ENCODE measurements around the gene FGF14. TPM values are rescaled to one million over a fixed set of nuclear protein-coding genes. Genes with fewer than 3 reads are reported as not detected.

The FGF14 gene
- total RNA-seq, 4 donors from 2014 or later = under 0.01 to 2.4 (median 0.99) TPM

DNA sequence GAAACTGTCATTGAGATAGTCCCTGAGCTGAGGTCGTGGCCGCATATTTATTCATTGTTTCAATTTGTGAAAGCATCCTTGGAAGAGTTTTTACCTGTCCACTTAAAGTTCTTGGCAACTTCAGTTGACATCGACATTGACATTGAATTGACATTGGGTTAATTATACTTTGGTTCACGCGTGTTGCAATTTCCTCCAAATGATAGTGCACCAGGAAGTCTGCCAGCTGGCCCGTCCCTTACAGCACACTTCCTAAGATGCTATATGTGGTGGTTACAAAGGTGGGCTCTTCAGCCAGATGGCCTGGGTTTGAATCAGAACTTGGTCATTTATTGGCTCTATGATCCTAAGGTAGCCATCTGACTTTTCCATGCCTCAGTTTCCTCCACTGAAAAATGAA, 176.0 kb downstream of the FGF14 start:
- Histone ChIP-seq H3K27me3 (no peaks in the 10 kb centered on the region), H3K4me1 (no peaks in the 10 kb centered on the region), H3K36me3 (no peaks in the 10 kb centered on the region), H3K9me3 (no peaks in the 10 kb centered on the region), H3K4me3 (no peak overlapping the region), H3K27ac (no peak overlapping the region)
- WGBS, 2 donors (ENCODE audit: low coverage in 1 of 2) = 73 to 90% methylated on average over 3 to 6 of the region's 6 CpGs
- in situ Hi-C loops (cut with MboI; ENCODE audit: low pct_ligation_motif_present in 1 of 4, low pct_unique_long_range_greater_than_20kb in 1 of 4, low sequenced_read_pairs in 3 of 4) (no loop called here), intact Hi-C loops (cut with DNase I; ENCODE audit: low total_unique reads) (no loop called here)
- DNase-seq = no peak
- TF ChIP-seq POLR2A (IDR thresholded peaks at IDR 0.05) (no peak), POLR2AphosphoS5 (IDR thresholded peaks at IDR 0.05) (no peak), EP300 (IDR thresholded peaks at IDR 0.05; ENCODE audit: low read depth) (no peak)
- TF ChIP-seq, protein P1, sequence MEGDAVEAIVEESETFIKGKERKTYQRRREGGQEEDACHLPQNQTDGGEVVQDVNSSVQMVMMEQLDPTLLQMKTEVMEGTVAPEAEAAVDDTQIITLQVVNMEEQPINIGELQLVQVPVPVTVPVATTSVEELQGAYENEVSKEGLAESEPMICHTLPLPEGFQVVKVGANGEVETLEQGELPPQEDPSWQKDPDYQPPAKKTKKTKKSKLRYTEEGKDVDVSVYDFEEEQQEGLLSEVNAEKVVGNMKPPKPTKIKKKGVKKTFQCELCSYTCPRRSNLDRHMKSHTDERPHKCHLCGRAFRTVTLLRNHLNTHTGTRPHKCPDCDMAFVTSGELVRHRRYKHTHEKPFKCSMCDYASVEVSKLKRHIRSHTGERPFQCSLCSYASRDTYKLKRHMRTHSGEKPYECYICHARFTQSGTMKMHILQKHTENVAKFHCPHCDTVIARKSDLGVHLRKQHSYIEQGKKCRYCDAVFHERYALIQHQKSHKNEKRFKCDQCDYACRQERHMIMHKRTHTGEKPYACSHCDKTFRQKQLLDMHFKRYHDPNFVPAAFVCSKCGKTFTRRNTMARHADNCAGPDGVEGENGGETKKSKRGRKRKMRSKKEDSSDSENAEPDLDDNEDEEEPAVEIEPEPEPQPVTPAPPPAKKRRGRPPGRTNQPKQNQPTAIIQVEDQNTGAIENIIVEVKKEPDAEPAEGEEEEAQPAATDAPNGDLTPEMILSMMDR (IDR thresholded peaks at IDR 0.05) = no peak

DNA sequence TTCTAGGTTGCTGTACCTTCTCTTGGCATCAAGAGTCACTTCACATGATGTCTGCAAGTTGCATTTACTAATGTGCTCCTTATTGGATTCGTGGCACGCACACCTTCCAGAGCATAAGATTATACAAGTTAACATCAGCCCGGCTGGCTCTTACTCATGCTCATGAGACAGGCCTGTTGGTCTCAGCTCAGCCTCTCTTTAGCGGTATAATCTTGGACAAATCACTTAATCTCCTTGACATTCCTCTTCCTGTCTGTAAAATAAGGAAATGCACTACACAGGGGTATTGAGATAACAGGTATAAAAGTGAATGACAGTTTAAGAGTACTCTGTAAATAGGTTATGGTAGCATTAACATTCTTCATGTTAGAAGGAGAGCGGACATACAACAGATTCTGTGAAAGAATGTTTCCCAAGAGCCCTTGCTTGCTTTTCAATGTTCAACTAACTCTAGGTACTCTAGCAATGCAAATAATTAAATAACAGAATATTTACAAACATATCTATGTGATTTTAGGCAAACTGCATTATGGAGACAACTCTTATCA, 181.1 kb downstream of the FGF14 start:
- Histone ChIP-seq H3K36me3 (no peaks in the 10 kb centered on the region), H3K27ac (no peak overlapping the region), H3K4me3 (no peak overlapping the region), H3K4me1 (no peaks in the 10 kb centered on the region), H3K27me3 (no peaks in the 10 kb centered on the region), H3K9me3 (no peaks in the 10 kb centered on the region)
- intact Hi-C loops (cut with DNase I; ENCODE audit: low total_unique reads) (no loop called here), in situ Hi-C loops (cut with MboI; ENCODE audit: low pct_ligation_motif_present in 1 of 4, low pct_unique_long_range_greater_than_20kb in 1 of 4, low sequenced_read_pairs in 3 of 4) (no loop called here)
- no peak for TF ChIP-seq EP300 (IDR thresholded peaks at IDR 0.05; ENCODE audit: low read depth)
- TF ChIP-seq, protein P1 (IDR thresholded peaks at IDR 0.05) = no peak
- TF ChIP-seq POLR2A (IDR thresholded peaks at IDR 0.05) = no peak
- TF ChIP-seq POLR2AphosphoS5 (IDR thresholded peaks at IDR 0.05) = no peak
- WGBS, 2 donors (ENCODE audit: low coverage in 1 of 2) = 10 to 49% methylated on average over 2 to 5 of the region's 5 CpGs
- no peak for DNase-seq

DNA sequence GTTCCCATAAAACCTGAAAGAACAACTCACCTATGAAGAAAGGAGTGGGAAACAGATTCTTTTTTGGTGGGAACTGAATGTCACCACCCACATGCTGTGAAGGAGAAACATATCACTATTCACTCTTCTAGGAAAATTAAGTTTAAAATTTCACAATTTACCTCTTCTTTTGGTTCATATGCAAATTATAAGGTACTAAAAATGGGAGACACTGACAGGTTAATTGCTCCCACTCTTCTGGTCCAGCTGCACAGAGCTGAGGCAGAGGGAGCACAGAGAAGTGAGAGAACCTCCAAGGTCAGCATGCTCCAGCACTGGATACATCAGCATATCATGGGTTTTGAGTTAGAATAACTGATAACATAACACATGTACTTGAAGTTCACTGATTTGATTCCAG, 186.9 kb downstream of the FGF14 start:
- no peaks in the 10 kb centered on the region for H3K36me3 ChIP-seq
- TF ChIP-seq, protein P1 (IDR thresholded peaks at IDR 0.05) = no peak
- no peak for TF ChIP-seq POLR2AphosphoS5 (IDR thresholded peaks at IDR 0.05)
- DNase-seq = no peak
- in situ Hi-C loops (cut with MboI; ENCODE audit: low pct_ligation_motif_present in 1 of 4, low pct_unique_long_range_greater_than_20kb in 1 of 4, low sequenced_read_pairs in 3 of 4) (no loop called here), intact Hi-C loops (cut with DNase I; ENCODE audit: low total_unique reads) (no loop called here)
- no peaks in the 10 kb centered on the region for H3K27me3 ChIP-seq
- H3K27ac ChIP-seq = no peak overlapping the region
- H3K9me3 ChIP-seq = no peaks in the 10 kb centered on the region
- no peaks in the 10 kb centered on the region for H3K4me1 ChIP-seq
- no peak overlapping the region for H3K4me3 ChIP-seq

DNA sequence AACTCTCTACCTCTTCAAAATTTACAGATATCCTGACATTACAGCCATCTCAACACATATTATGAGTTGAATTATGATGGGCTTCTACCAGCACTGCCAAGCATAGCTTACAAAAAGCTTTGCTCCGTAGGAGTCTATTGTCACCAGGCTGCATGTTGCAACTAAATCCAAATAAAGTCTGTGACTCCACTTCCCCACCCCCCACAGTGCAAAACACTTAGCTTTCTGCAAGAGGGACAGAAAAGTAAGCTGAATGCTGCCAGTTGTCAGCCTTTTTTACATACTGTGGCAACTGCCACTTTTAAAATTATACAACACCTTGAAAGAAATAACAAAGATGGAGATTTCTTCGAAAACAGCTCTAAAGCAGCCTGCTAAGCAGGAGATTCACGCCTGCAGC, 189.1 kb downstream of the FGF14 start:
- WGBS, 2 donors (ENCODE audit: low coverage in 1 of 2) = 49 to 56% methylated on average over 3 of the region's 3 CpGs
- no peaks in the 10 kb centered on the region for H3K27me3 ChIP-seq
- in situ Hi-C loops (cut with MboI; ENCODE audit: low pct_ligation_motif_present in 1 of 4, low pct_unique_long_range_greater_than_20kb in 1 of 4, low sequenced_read_pairs in 3 of 4) = no loop called here

More for the DNA sequence above, 189.1 kb downstream of the FGF14 start:
- DNase-seq = no peak
- Histone ChIP-seq H3K4me1 (no peaks in the 10 kb centered on the region), H3K4me3 (no peak overlapping the region), H3K36me3 (no peaks in the 10 kb centered on the region), H3K27ac (no peak overlapping the region), H3K9me3 (no peaks in the 10 kb centered on the region)
- intact Hi-C loops (cut with DNase I; ENCODE audit: low total_unique reads) = no loop called here
- no peak for TF ChIP-seq POLR2AphosphoS5 (IDR thresholded peaks at IDR 0.05)
- no peak for TF ChIP-seq EP300 (IDR thresholded peaks at IDR 0.05; ENCODE audit: low read depth)
- TF ChIP-seq POLR2A (IDR thresholded peaks at IDR 0.05) = no peak
- TF ChIP-seq, protein P1 (IDR thresholded peaks at IDR 0.05) = no peak
